Sigmoid colon (tissue), 7 donors: ENCODE measurements around the gene POLD2. TPM values are rescaled to one million over a fixed set of nuclear protein-coding genes. Genes with fewer than 3 reads are reported as not detected.

Experiments used
- DNase-seq: peaks from one replicate; pipeline ENCODE4 v3.0.0-alpha.2; 2019
- H3K27ac ChIP-seq, 4 donors: fragments of 200-600 bp; sonication (generic); one replicate each; pipeline ENCODE4 v1.5.1; 2016 to 2019; ENCODE audit warnings: mild to moderate bottlenecking in 1 of 4
- H3K27me3 ChIP-seq, 3 donors: fragments of 200-600 bp; sonication (generic); one replicate each; pipeline ENCODE4 v1.5.1; 2019; ENCODE audit warnings: mild to moderate bottlenecking in 1 of 3
- H3K36me3 ChIP-seq, 4 donors: fragments of 200-600 bp; sonication (generic); one replicate each; pipeline ENCODE4 v1.5.1; 2016 to 2019
- H3K4me1 ChIP-seq, 4 donors: fragments of 200-600 bp; sonication (generic); one replicate each; pipeline ENCODE4 v1.5.1; 2017 to 2019
- H3K4me3 ChIP-seq, 4 donors: fragments of 200-600 bp; sonication (generic); one replicate each; pipeline ENCODE4 v1.5.1; 2017 to 2019; ENCODE audit warnings: mild to moderate bottlenecking in 2 of 4, moderate library complexity in 1 of 4
- H3K9me3 ChIP-seq, 4 donors: fragments of 200-600 bp in 3 of 4; sonication (generic) in 3 of 4; one replicate each; pipeline versions ENCODE4 v1.5.1 to v1.6.1; 2013 to 2019
- EP300 ChIP-seq, 4 donors: sonication (generic); formaldehyde crosslinking; IDR thresholded peaks; one replicate each; pipeline ENCODE4 v1.6.1; 2017; ENCODE audit warnings: antibody characterized with exemption in 4 of 4
- POLR2A ChIP-seq, 2 donors: fragments of 450-650 bp; IDR thresholded peaks; one replicate each; pipeline ENCODE4 v1.6.1; 2016; ENCODE audit warnings: antibody characterized with exemption in 2 of 2, mild to moderate bottlenecking in 2 of 2, moderate library complexity in 2 of 2
- POLR2AphosphoS5 ChIP-seq, 4 donors: sonication (generic); formaldehyde crosslinking; IDR thresholded peaks; one replicate each; pipeline ENCODE4 v1.6.1; 2017; ENCODE audit warnings: antibody characterized with exemption in 4 of 4
- WGBS, 2 donors: extraction: QIAGEN DNeasy Blood & Tissue Kit; methylation state at CpG; one replicate each; pipeline ENCODE4 v1.1.7; 2013; 5-methylcytosine and 5-hydroxymethylcytosine counted together
- intact Hi-C: fragments of 100-400 bp; cut with DNase I; formaldehyde crosslinking; loops from one replicate; pipeline ENCODE4 v1.15.1; 2023
- polyA plus RNA-seq, 3 donors: library from polyadenylated mRNA; stranded (reverse); fragments of 200-250 nt; gene quantifications; one replicate each; pipeline ENCODE4 v1.2.3, GENCODE V29; 2013
- total RNA-seq, 4 donors: library from RNA; depleted of rRNA; stranded (reverse); fragments of >200 nt; gene quantifications; one replicate each; pipeline ENCODE4 v1.1.0, GENCODE V29; 2016
- TF ChIP-seq, protein P1 (sequence below), 4 experiments: fragments of 450-650 bp in 3 of 4; fragments of 200-600 bp in 1 of 4; IDR thresholded peaks; one replicate each; pipeline ENCODE4 v1.5.1; 2016 to 2019; ENCODE audit warnings: antibody characterized with exemption in 4 of 4, mild to moderate bottlenecking in 3 of 4, moderate library complexity in 2 of 4
- donor health status: healthy with polysubstance abuse.
- donor health status: Bipolar disorder and iron deficiency.
- donor health status: healthy.

Gene POLD2
- total and polyA plus RNA-seq, 7 donors, result 20.3 to 91.2 (median 35.4) TPM

GRCh38 chr7:44079331-44080021, 43.9 kb downstream of the POLD2 start:
- H3K9me3 ChIP-seq, result no peaks in the 10 kb centered on the region
- H3K27ac ChIP-seq, result no peak overlapping the region
- H3K4me1 ChIP-seq, result peaks cover 0 to 18% (median 12%) of the 10 kb centered on the region in 4 donors
- no peak for DNase-seq
- peaks cover 33 to 62% (median 45%) of the 10 kb centered on the region in 4 donors for H3K36me3 ChIP-seq
- H3K27me3 ChIP-seq, result no peaks in the 10 kb centered on the region
- intact Hi-C loops, result loop anchor here (5.0 to 10.0 kb wide), 2 partner anchors 123 to 805 kb away; partner anchors contain the start of genes PURB and YKT6
- WGBS, 2 donors, result 81 to 87% methylated on average over 11 of the region's 11 CpGs
- TF ChIP-seq POLR2A (IDR thresholded peaks at IDR 0.05), result no peak
- TF ChIP-seq, protein P1, sequence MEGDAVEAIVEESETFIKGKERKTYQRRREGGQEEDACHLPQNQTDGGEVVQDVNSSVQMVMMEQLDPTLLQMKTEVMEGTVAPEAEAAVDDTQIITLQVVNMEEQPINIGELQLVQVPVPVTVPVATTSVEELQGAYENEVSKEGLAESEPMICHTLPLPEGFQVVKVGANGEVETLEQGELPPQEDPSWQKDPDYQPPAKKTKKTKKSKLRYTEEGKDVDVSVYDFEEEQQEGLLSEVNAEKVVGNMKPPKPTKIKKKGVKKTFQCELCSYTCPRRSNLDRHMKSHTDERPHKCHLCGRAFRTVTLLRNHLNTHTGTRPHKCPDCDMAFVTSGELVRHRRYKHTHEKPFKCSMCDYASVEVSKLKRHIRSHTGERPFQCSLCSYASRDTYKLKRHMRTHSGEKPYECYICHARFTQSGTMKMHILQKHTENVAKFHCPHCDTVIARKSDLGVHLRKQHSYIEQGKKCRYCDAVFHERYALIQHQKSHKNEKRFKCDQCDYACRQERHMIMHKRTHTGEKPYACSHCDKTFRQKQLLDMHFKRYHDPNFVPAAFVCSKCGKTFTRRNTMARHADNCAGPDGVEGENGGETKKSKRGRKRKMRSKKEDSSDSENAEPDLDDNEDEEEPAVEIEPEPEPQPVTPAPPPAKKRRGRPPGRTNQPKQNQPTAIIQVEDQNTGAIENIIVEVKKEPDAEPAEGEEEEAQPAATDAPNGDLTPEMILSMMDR (IDR thresholded peaks at IDR 0.05), result no peak
- no peak for TF ChIP-seq POLR2AphosphoS5 (IDR thresholded peaks at IDR 0.05)
- H3K4me3 ChIP-seq, result no peak overlapping the region

- Histone ChIP-seq H3K4me1 (peaks cover 0 to 20% (median 17%) of the 10 kb centered on the region in 4 donors), H3K27ac (no peak overlapping the region), H3K27me3 (no peaks in the 10 kb centered on the region), H3K9me3 (no peaks in the 10 kb centered on the region), H3K36me3 (peaks cover 33 to 71% (median 46%) of the 10 kb centered on the region in 4 donors), H3K4me3 (no peak overlapping the region)
- no peak for DNase-seq
- TF ChIP-seq, protein P1 (IDR thresholded peaks at IDR 0.05), result no peak
- TF ChIP-seq POLR2AphosphoS5 (IDR thresholded peaks at IDR 0.05) (no peak), EP300 (IDR thresholded peaks at IDR 0.05) (no peak), POLR2A (IDR thresholded peaks at IDR 0.05) (no peak)
- intact Hi-C loops, result no loop called here
- WGBS, 2 donors, result 85 to 91% methylated on average over 8 of the region's 8 CpGs
Observed at GRCh38 chr7:44078521-44078920, 44.8 kb downstream of the POLD2 start.

- peak; percentile 54 for DNase-seq
- Histone ChIP-seq H3K36me3 (peaks cover 39 to 79% (median 46%) of the 10 kb centered on the region in 4 donors), H3K27ac (peak overlapping the region in 1 of 4 donors; percentile 27), H3K4me1 (peaks cover 0 to 28% (median 26%) of the 10 kb centered on the region in 4 donors), H3K27me3 (no peaks in the 10 kb centered on the region), H3K9me3 (no peaks in the 10 kb centered on the region), H3K4me3 (no peak overlapping the region)
- no peak for TF ChIP-seq EP300 (IDR thresholded peaks at IDR 0.05)
- TF ChIP-seq, protein P1 (IDR thresholded peaks at IDR 0.05), result no peak
- no peak for TF ChIP-seq POLR2AphosphoS5 (IDR thresholded peaks at IDR 0.05)
- no peak for TF ChIP-seq POLR2A (IDR thresholded peaks at IDR 0.05)
- intact Hi-C loops, result no loop called here
- WGBS, 2 donors, result 84 to 87% methylated on average over 5 of the region's 5 CpGs
Observed at GRCh38 chr7:44077681-44078091, 45.7 kb downstream of the POLD2 start.

DNA sequence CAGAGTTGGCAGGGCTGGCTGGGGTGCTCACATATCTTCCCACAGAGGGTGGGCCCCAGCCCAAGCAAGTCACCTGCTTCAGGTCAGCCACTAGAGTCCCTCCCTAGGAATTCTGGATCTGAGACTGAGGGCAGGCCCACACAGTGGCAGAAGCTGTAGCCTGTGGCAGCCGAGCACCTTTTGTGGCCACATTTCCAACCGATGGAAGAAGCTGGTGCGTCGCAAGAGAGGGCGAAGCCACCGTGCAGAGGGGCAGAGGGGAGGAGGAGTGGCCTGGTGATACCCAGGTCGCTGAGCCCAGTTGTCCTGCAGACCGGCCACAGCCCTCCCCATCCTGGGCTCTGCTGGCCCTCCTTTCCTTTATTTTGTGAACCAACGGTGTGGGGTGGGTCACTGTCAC, 46.3 kb downstream of the POLD2 start:
- Histone ChIP-seq H3K4me1 (peaks cover 0 to 34% (median 32%) of the 10 kb centered on the region in 4 donors), H3K27me3 (no peaks in the 10 kb centered on the region), H3K4me3 (no peak overlapping the region), H3K9me3 (no peaks in the 10 kb centered on the region), H3K36me3 (peaks cover 39 to 81% (median 48%) of the 10 kb centered on the region in 4 donors), H3K27ac (peak overlapping the region in 1 of 4 donors; percentile 27)
- WGBS, 2 donors, result 90 to 91% methylated on average over 9 of the region's 9 CpGs
- TF ChIP-seq POLR2A (IDR thresholded peaks at IDR 0.05), result no peak
- TF ChIP-seq, protein P1 (IDR thresholded peaks at IDR 0.05), result no peak
- TF ChIP-seq POLR2AphosphoS5 (IDR thresholded peaks at IDR 0.05), result no peak
- no peak for TF ChIP-seq EP300 (IDR thresholded peaks at IDR 0.05)
- intact Hi-C loops, result no loop called here
- peak; percentile 40 for DNase-seq
